Measurements from ENCODE around the gene ATXN7L1.

- TF ChIP-seq, protein P1, sequence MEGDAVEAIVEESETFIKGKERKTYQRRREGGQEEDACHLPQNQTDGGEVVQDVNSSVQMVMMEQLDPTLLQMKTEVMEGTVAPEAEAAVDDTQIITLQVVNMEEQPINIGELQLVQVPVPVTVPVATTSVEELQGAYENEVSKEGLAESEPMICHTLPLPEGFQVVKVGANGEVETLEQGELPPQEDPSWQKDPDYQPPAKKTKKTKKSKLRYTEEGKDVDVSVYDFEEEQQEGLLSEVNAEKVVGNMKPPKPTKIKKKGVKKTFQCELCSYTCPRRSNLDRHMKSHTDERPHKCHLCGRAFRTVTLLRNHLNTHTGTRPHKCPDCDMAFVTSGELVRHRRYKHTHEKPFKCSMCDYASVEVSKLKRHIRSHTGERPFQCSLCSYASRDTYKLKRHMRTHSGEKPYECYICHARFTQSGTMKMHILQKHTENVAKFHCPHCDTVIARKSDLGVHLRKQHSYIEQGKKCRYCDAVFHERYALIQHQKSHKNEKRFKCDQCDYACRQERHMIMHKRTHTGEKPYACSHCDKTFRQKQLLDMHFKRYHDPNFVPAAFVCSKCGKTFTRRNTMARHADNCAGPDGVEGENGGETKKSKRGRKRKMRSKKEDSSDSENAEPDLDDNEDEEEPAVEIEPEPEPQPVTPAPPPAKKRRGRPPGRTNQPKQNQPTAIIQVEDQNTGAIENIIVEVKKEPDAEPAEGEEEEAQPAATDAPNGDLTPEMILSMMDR (IDR thresholded peaks at IDR 0.05), result no peak
- no peak for TF ChIP-seq POLR2A (IDR thresholded peaks at IDR 0.05)
Observed at GRCh38 chr7:105820363-105821066, 55.9 kb downstream of the ATXN7L1 start.
